ENCODE measurements around the gene DLGAP3.

DLGAP3 gene, protein sequence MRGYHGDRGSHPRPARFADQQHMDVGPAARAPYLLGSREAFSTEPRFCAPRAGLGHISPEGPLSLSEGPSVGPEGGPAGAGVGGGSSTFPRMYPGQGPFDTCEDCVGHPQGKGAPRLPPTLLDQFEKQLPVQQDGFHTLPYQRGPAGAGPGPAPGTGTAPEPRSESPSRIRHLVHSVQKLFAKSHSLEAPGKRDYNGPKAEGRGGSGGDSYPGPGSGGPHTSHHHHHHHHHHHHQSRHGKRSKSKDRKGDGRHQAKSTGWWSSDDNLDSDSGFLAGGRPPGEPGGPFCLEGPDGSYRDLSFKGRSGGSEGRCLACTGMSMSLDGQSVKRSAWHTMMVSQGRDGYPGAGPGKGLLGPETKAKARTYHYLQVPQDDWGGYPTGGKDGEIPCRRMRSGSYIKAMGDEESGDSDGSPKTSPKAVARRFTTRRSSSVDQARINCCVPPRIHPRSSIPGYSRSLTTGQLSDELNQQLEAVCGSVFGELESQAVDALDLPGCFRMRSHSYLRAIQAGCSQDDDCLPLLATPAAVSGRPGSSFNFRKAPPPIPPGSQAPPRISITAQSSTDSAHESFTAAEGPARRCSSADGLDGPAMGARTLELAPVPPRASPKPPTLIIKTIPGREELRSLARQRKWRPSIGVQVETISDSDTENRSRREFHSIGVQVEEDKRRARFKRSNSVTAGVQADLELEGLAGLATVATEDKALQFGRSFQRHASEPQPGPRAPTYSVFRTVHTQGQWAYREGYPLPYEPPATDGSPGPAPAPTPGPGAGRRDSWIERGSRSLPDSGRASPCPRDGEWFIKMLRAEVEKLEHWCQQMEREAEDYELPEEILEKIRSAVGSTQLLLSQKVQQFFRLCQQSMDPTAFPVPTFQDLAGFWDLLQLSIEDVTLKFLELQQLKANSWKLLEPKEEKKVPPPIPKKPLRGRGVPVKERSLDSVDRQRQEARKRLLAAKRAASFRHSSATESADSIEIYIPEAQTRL

GRCh38 chr1:34929497-34929852 is at the start of gene DLGAP3:
Gene DLGAP3 (minus strand): TSS chr1:34929650. CDS start chr1:34905383, 24,267 bp downstream.
- TF ChIP-seq, protein P1, sequence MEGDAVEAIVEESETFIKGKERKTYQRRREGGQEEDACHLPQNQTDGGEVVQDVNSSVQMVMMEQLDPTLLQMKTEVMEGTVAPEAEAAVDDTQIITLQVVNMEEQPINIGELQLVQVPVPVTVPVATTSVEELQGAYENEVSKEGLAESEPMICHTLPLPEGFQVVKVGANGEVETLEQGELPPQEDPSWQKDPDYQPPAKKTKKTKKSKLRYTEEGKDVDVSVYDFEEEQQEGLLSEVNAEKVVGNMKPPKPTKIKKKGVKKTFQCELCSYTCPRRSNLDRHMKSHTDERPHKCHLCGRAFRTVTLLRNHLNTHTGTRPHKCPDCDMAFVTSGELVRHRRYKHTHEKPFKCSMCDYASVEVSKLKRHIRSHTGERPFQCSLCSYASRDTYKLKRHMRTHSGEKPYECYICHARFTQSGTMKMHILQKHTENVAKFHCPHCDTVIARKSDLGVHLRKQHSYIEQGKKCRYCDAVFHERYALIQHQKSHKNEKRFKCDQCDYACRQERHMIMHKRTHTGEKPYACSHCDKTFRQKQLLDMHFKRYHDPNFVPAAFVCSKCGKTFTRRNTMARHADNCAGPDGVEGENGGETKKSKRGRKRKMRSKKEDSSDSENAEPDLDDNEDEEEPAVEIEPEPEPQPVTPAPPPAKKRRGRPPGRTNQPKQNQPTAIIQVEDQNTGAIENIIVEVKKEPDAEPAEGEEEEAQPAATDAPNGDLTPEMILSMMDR (IDR thresholded peaks at IDR 0.05; ENCODE audit: low read depth, low read length, missing control alignments), result no peak
- in situ Hi-C loops (cut with HindIII; ENCODE audit: low sequenced_read_pairs), result loop anchor here (5.0 kb wide), 1 partner anchor 82 kb away; no protein-coding TSS in a partner anchor
- DNase-seq (ENCODE audit: low read depth), result no peak
- peak within 1 kb of the TSS; percentile 20 for H3K4me3 ChIP-seq (ENCODE audit: low read depth, low read length)

GRCh38 chr1:34978921-34979320 is 49.5 kb upstream of the DLGAP3 start:
- in situ Hi-C loops (cut with HindIII; ENCODE audit: low sequenced_read_pairs), result no loop called here
- no peak overlapping the region for H3K4me3 ChIP-seq (ENCODE audit: low read depth, low read length)
- DNase-seq (ENCODE audit: low read depth), result no peak
- TF ChIP-seq, protein P1 (IDR thresholded peaks at IDR 0.05; ENCODE audit: low read depth, low read length, missing control alignments), result no peak

DNA sequence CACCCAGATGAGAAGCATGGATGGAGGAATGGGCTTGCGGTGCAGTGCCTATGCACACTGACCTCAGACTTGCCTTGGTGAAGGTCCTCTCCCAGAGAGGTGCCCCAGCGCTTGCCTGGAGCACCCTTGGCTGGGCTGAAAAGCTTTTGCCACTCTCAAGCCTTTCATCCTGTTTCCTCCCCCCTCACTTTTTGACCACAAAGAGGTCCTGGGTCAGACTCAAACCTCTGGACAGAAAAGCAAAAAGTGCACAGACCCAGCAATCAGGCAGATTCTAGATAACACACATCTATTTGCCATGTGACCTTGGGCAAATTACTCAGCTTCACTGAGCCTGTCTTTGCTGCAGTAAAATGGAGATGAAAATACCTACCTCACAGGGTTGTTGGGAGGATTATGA is 48.4 kb upstream of the DLGAP3 start:
- TF ChIP-seq, protein P1 (IDR thresholded peaks at IDR 0.05; ENCODE audit: low read depth, low read length, missing control alignments), result no peak
- no peak for DNase-seq (ENCODE audit: low read depth)
- no peak overlapping the region for H3K4me3 ChIP-seq (ENCODE audit: low read depth, low read length)
- in situ Hi-C loops (cut with HindIII; ENCODE audit: low sequenced_read_pairs), result no loop called here

DNA sequence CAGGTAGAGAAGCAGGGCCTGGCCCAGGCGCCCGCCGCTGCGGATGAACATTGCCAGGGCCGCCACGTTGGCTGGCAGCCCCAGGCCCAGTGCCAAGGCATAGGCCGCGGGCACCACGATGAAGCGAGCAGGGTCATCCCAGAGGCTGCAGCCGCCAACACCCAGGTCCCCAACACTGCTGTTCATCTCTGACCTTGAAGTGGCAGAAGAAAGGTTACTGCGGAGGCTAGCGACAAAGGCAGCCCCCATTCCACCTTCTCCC is 47.7 kb upstream of the DLGAP3 start:
- DNase-seq (ENCODE audit: low read depth), result no peak
- in situ Hi-C loops (cut with HindIII; ENCODE audit: low sequenced_read_pairs), result no loop called here
- TF ChIP-seq, protein P1 (IDR thresholded peaks at IDR 0.05; ENCODE audit: low read depth, low read length, missing control alignments), result no peak
- no peak overlapping the region for H3K4me3 ChIP-seq (ENCODE audit: low read depth, low read length)

GRCh38 chr1:34976384-34977209 is 47.1 kb upstream of the DLGAP3 start:
- no peak for DNase-seq (ENCODE audit: low read depth)
- no peak overlapping the region for H3K4me3 ChIP-seq (ENCODE audit: low read depth, low read length)
- TF ChIP-seq, protein P1 (IDR thresholded peaks at IDR 0.05; ENCODE audit: low read depth, low read length, missing control alignments), result no peak
- in situ Hi-C loops (cut with HindIII; ENCODE audit: low sequenced_read_pairs), result no loop called here

- DNase-seq (ENCODE audit: low read depth), result no peak
- in situ Hi-C loops (cut with HindIII; ENCODE audit: low sequenced_read_pairs), result no loop called here
- no peak overlapping the region for H3K4me3 ChIP-seq (ENCODE audit: low read depth, low read length)
- TF ChIP-seq, protein P1 (IDR thresholded peaks at IDR 0.05; ENCODE audit: low read depth, low read length, missing control alignments), result no peak
Observed at GRCh38 chr1:34975771-34976170, 46.3 kb upstream of the DLGAP3 start.

All from astrocyte of the cerebellum (primary cell).